HG02571 (cell line): ENCODE measurements around the gene ZXDC.

ENCODE experiments used
- ATAC-seq: cut with Tn5 transposase; IDR thresholded peaks from one replicate; pipeline ENCODE4 v1.9.1; 2021; ENCODE audit warnings: mild to moderate bottlenecking, moderate library complexity; ENCODE audit not compliant: unreplicated experiment

The ZXDC gene

GRCh38 chr3:126418661-126419131 lies 57.0 kb downstream of the ZXDC start:
- ATAC-seq = no peak

GRCh38 chr3:126417981-126418530 lies 57.6 kb downstream of the ZXDC start:
- ATAC-seq = no peak

- ATAC-seq = no peak
Observed at GRCh38 chr3:126417515-126417914, 58.2 kb downstream of the ZXDC start.

DNA sequence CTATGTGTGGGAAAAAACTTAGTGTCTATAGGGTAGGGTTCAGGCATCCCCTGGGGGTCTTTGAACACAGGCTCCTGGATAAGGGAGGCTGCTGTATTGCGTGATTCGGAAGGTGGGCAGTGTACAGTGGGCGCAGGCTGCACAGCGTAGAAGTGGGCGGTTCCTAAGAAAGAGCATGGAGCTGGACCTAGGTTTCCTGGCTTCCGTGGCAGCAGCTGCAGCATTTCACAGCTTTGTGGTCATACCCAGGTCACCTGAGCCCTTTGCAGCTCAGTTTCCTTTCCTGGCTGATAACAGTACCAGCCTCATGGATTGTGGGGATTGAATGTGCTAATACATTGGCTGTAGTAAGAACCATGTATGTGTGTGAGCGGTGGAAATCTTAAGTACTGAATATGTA lies 58.7 kb downstream of the ZXDC start:
- ATAC-seq = no peak

DNA sequence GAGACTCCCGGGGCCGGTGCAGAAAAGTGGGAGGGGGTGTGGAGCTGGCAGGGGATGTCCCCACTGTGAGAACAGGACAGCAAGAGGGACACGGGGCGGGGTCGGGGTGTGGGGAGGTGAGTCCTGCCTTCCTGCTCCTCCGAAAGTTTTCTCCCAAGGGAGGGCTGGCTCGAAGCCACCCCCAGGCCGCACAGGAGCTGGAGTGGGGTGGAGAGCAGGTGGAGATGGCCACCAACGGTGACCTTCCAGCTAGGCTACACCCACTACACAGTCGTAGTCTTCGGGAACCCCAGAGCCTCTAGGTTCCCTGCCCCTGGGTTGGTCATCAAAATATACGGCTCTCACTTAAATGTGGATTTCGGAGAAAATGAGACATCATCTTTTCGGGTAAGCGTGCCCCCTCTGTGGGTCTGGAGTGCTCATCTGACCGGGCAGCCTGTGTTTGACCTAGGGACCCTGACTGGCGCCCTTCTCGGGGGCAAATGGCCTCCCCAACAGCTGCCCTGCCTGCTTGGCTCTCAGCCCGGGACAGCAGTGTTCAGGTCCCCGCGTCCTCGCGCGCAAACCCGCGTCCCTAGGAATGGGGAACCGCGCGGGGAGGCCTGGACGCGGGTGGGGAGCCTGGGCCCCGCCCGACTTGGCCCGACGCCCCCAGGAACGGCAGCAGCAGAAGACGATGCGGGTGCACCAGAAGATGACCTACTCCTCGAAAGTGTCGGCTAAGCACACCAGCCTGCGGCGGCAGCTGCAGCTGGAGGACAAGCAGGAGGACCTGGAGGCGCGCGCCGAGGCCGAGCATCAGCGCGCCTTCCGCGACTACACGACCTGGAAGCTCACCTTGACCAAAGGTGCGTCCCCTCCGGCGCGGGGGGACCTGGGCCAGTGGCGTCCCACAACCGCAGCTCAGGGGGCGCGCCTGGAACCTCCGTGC lies 59.8 kb downstream of the ZXDC start:
- no peak for ATAC-seq

- ATAC-seq = no peak
Observed at GRCh38 chr3:126414961-126415660, 60.6 kb downstream of the ZXDC start.

DNA sequence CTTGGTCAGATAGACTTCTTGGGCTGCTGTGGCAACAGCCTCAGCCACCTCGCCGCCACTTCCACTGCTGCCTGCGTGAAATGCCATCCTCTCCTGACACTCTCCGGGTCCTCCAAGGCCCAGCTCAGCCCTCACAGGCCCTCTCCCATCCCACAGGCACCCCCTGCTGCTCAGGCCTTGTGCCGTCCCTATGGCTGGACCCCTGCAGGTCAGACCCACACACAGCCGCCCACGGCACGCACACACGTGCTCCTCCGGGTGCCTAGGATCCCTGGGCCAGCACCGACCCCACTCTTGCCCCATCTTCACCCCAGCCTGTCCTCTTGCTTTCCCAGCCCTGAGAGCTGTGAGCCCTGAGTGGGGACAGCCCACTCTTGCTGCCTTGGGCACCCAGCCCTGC lies 61.3 kb downstream of the ZXDC start:
- no peak for ATAC-seq

DNA sequence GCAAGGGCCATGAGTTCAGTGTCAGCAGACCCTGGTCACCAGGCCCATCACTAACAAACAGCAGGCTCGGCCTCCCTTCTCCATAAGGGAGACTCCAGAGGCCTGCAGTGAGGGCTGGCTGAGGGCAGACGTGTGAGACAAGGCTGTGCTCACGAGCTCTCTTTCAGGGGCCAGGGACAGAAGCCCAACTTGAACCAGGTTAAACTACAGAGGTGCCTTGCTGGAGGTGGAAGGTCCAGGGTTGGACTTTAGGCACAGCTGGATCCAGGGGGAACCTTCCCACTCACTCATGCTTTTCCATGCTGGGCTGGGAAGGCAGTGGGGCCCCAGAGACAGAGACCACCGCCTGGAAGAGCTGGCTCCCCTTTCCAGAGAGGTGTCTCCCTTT lies 62.0 kb downstream of the ZXDC start:
- ATAC-seq = no peak

DNA sequence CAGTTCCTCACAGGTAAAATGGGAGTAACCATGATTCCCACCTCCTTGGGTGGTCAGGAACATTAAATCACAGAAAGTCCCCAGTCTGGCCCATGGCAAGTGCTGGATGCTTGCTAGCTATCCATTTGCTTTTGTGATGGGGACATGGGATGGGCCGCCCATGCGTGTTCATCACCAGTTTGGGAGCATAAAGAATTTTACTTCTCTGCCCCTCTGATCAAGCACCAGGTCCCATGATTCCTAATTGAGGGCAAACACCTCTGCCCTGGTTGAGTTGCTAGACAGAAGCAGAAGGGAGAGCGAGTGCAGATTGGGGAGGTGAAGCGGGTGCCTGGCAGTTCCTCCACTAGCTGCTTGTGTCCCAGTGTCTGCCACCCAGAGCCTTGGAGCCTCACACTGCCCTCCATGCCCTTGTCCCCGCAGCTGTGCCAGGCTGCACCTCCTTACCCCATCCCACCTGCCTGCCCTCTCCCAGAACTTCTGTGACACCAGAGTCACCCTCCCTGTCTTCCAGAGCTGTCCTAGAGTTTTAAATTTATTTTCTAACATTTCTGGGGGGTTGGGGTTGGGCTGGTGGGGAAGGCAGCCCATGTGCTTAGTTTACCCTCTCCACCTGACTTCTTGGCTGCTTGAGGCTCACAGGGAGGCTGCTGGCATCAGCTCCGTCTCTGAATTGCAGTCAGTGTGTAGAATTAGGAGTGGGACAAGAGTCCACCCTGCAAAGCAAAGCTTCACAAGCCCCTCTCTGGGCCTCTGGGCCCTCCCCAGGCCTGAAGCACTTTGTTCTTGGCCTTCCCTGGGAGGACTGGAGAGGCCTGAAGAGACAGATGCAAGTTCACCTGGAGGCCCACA lies 62.6 kb downstream of the ZXDC start:
- ATAC-seq = no peak

GRCh38 chr3:126408099-126408498 lies 67.6 kb downstream of the ZXDC start:
- no peak for ATAC-seq

DNA sequence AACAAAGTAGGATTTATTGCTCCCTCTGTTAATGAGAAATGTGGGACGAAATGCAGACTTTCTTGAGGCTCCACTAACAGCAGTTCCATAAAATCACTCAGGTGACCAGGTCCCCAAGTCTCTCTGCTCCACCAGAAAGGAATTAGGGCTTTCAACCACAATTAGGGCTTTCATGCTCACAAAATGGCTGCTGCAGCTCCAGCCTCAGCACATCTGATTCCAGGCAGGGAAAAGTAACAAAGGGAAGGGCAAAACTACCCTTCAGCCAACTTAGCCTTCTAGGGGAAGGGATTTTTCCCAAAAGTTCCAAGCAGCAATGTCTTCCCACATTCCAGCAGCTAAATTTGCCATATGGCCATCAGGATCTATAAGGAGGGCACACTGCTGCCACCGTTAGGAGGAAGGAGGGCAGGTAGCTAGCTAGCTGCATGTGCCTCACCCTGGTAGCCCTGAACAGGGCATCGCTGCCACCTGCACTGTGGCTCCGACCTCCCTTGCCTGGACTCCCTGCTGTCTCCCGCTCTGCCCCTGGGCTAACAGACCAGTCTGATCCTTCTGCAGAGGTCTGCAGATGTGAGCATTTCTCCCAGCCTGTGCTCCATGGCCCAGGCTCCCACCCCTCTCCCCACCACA lies 68.2 kb downstream of the ZXDC start:
- ATAC-seq = no peak

GRCh38 chr3:126406389-126407296 lies 69.0 kb downstream of the ZXDC start:
- ATAC-seq = no peak

DNA sequence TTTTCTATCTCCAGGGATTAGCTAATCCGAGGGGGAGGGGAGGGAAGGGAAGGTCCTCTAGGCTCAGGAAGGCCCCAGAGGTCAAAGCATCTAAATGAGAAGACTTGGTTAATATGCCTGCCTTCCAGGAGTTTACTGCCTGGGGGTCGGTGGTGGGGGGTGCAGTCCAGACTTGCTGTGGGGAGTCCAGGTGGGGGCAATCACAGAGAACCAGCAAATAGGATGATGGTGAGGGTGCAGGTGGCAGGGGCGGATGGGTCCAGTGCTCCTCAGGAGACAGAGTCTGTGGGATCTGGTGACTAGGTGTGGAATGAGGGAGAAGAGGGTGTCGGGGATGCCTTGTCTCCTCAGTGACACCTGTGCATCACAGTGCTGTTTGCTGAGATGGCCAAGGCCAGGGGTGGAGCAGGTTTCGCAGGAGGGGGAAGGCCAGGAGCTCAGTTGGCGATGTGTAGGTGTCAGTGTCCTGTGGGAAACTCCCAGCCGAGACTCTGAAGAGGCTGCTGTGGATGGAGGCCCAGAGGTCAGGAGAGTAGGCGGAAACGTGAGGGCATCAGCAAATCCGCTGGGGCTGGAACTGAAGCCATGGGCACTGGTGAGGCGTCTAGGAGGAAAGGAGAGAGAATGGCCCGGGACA lies 72.9 kb downstream of the ZXDC start:
- ATAC-seq = no peak

DNA sequence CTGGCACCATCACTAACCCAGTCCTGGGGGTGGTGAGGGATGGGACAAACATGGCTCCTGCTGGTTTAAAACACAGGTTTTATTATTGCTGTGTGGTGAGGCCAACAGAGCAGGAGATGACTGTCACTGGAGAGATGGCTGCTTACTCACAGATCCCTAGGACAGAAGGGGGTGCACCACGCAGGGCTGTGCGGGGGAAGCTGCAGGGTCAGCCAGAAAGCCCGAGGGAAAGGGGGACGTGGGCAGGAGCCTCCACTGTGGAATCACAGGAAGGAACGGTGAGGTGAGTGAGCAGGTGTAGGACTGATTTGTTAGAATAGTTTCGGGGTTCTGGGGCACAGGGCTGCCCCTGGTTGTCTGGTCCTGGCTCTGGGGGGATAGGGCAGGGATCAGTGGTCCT lies 73.5 kb downstream of the ZXDC start:
- no peak for ATAC-seq

- ATAC-seq = no peak
Observed at GRCh38 chr3:126401611-126402160, 74.0 kb downstream of the ZXDC start.

DNA sequence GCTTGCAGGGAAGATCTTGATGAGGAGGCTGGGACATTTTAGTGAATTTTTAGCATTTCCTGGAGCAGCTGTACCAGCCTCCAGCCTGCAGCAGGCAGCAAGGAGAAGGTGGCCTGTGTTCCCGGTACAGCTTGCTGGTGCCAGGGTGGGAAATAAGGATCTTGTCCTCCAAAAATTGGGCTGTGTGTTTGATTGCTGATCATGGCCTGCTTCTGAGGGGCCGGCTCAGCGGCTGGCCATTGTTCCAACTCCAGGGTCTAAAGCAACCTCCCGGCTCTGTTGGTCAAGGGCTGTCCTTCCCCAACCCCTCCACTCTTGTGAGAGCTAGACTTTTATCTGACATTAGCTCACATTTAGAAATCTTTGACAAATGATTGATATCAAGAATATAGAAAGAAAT lies 75.9 kb downstream of the ZXDC start:
- no peak for ATAC-seq

DNA sequence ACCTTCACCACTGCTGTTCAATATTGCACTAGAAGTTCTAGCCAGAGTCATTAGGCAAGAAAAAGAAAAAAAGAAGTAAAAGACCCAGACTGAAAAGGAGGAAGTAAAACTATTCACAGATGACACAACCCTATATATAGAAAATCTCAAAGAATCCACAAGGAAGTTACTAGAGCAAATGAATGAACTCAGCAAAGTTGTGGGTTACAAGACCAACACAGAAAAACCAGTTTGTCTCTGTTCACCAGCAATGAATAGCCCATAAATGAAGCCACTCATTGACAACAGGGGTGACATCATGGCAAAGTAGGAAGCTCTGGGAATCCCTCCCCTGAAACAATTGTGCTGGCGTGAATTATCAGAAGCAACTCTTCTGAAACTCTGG lies 76.3 kb downstream of the ZXDC start:
- ATAC-seq = no peak

GRCh38 chr3:126398423-126399350 lies 77.0 kb downstream of the ZXDC start:
- ATAC-seq = no peak
